Prostate gland (tissue), 2 donors: ENCODE results near the gene SPAG7. TPM values are rescaled to one million over a fixed set of nuclear protein-coding genes. Genes with fewer than 3 reads are reported as not detected.

Experiments used
- DNase-seq: peaks from one replicate; pipeline ENCODE4 v3.0.0-alpha.2; 2019; ENCODE audit warnings: low spot score
- H3K27ac ChIP-seq, 2 donors: fragments of 200-600 bp; sonication (generic); 2 replicates each; pipeline ENCODE4 v1.5.1; 2017 to 2019
- H3K27me3 ChIP-seq: fragments of 200-600 bp; sonication (generic); replicated peaks from 2 replicates; pipeline ENCODE4 v1.5.1; 2019; ENCODE audit not compliant: insufficient read depth
- H3K36me3 ChIP-seq, 2 donors: fragments of 200-600 bp; sonication (generic); 1 replicate in 1 of 2; 2 replicates in 1 of 2; pipeline versions ENCODE4 v1.5.1 to v1.8.1; 2017 to 2019
- H3K4me1 ChIP-seq: fragments of 200-600 bp; sonication (generic); replicated peaks from 2 replicates; pipeline ENCODE4 v1.5.1; 2019
- H3K4me3 ChIP-seq, 2 donors: fragments of 200-600 bp; sonication (generic); 2 replicates each; pipeline ENCODE4 v1.5.1; 2017 to 2019
- H3K9me3 ChIP-seq: fragments of 200-600 bp; sonication (generic); 2 replicates; pipeline ENCODE4 v1.5.1; 2017
- CTCF ChIP-seq, 4 experiments: fragments of 200-600 bp in 2 of 4; fragments of 450-650 bp in 2 of 4; sonication (generic) in 2 of 4; IDR thresholded peaks; 1 replicate in 3 of 4; 2 replicates in 1 of 4; pipeline ENCODE4 v1.5.1; 2016 to 2019; ENCODE audit warnings: antibody characterized with exemption in 4 of 4, mild to moderate bottlenecking in 2 of 4, moderate library complexity in 2 of 4
- POLR2A ChIP-seq: fragments of 450-650 bp; IDR thresholded peaks from one replicate; pipeline ENCODE4 v1.6.1; 2016; ENCODE audit warnings: antibody characterized with exemption, mild to moderate bottlenecking
- POLR2AphosphoS5 ChIP-seq: sonication (generic); formaldehyde crosslinking; IDR thresholded peaks from one replicate; pipeline ENCODE4 v1.6.1; 2017; ENCODE audit warnings: antibody characterized with exemption
- WGBS: methylation state at CpG from one replicate; pipeline ENCODE4 v1.1.5; 2018; 5-methylcytosine and 5-hydroxymethylcytosine counted together
- intact Hi-C: fragments of 100-400 bp; cut with DNase I; formaldehyde crosslinking; loops from one replicate; pipeline ENCODE4 v1.14.2; 2022
- total RNA-seq, 2 donors: library from RNA; depleted of rRNA; stranded (reverse); fragments of >200 nt; gene quantifications; one replicate each; pipeline ENCODE4 v1.1.0, GENCODE V29; 2016

Gene SPAG7
- total RNA-seq, 2 donors from 2014 or later = 54.2 to 72.0 TPM

DNA sequence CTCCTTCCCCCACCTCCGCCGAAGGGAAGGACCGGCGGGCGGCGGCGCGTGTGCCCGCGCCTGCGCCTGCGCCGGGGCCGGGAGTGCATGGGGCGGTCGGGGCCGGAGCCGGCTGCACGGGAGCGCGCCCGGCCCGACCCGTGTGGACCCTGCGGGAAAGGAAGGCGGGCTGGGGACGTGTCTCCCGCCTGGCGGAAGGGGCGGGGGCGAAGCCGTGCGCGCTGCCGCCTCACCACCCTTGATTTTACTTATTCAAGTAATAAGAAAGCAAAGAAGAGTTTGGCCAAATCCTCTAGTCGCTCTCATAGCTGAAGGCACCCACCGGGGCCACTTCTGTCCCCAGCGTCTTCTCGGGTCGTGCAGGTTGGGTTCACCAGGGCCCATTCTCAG is 18.7 kb downstream of the SPAG7 start:
- intact Hi-C loops = loop anchor here (1.0 to 5.0 kb wide), 3 partner anchors 18 to 48 kb away; partner anchors contain the start of genes CAMTA2, INCA1, KIF1C and SPAG7
- Histone ChIP-seq H3K27ac (peak overlapping the region; percentile 88 to 96), H3K27me3 (no peaks in the 10 kb centered on the region), H3K4me3 (peak overlapping the region; percentile 94 to 100), H3K4me1 (peaks cover 15% of the 10 kb centered on the region), H3K36me3 (no peaks in the 10 kb centered on the region), H3K9me3 (no peaks in the 10 kb centered on the region)
- DNase-seq = peak; percentile 73
- TF ChIP-seq CTCF (IDR thresholded peaks at IDR 0.05) (peak in 1 of 4 experiments; percentile 8), POLR2AphosphoS5 (no peak), POLR2A (peak; percentile 49)
- WGBS = under 1% methylated on average over 37 of the region's 40 CpGs

DNA sequence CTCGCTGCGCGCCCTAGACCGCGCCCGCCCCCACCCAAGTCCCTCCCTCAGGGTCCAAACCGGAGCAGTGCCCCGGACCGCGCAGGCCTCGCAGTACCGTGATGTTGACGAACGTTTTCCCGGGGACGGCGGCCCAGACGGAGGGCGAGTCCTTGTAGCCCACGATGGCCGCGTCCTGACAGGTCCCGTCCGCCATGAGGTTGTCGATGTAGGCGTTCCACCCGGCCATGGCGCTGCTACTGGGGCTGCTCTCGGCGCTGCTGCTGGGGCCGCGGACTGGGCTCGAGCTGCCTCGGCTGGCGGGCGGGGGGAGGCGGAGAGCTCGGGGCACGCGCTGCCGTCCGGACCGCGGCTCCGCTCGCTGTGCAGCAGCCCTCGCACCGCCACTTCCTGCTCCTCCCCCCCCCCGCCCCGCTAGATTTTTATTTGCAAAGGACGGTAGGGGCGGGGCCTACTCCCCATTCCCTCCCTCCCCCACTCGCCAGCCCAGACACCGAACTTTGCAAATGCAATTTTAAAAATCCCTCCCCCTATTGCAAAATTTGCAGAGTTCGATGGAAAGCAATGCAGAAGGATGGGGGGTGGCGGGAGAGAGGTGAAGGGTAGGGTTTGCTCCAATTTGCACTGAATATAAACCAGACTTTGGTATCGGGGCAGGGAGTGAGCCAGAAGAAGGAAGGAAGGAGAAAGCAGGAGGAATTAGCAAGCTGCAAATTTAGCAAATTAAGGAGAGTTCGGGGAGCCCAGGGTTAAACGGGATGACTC is 19.3 kb downstream of the SPAG7 start, which contains the start of gene PFN1:
TSS of gene PFN1 (minus strand) at position 365 of the 765 bp plus-strand sequence. CDS start at position 229, 136 bp downstream.
- intact Hi-C loops = loop anchor here (1.0 to 5.0 kb wide), 3 partner anchors 18 to 49 kb away; partner anchors contain the start of genes CAMTA2, INCA1, KIF1C and SPAG7
- peak; percentile 87 for DNase-seq
- no peaks in the 10 kb centered on the region for H3K27me3 ChIP-seq
- peak within 1 kb of the TSS; percentile 88 to 96 for H3K27ac ChIP-seq
- H3K4me3 ChIP-seq = peak within 1 kb of the TSS; percentile 94 to 100
- H3K36me3 ChIP-seq = no peaks in the 10 kb centered on the region
- TF ChIP-seq POLR2AphosphoS5 = peak; percentile 36
- no peak for TF ChIP-seq CTCF (IDR thresholded peaks at IDR 0.05)
- TF ChIP-seq POLR2A = peak; percentile 86
- WGBS = under 1% methylated on average over 57 of the region's 59 CpGs
- peaks cover 15% of the 10 kb centered on the region for H3K4me1 ChIP-seq
- H3K9me3 ChIP-seq = no peaks in the 10 kb centered on the region

DNA sequence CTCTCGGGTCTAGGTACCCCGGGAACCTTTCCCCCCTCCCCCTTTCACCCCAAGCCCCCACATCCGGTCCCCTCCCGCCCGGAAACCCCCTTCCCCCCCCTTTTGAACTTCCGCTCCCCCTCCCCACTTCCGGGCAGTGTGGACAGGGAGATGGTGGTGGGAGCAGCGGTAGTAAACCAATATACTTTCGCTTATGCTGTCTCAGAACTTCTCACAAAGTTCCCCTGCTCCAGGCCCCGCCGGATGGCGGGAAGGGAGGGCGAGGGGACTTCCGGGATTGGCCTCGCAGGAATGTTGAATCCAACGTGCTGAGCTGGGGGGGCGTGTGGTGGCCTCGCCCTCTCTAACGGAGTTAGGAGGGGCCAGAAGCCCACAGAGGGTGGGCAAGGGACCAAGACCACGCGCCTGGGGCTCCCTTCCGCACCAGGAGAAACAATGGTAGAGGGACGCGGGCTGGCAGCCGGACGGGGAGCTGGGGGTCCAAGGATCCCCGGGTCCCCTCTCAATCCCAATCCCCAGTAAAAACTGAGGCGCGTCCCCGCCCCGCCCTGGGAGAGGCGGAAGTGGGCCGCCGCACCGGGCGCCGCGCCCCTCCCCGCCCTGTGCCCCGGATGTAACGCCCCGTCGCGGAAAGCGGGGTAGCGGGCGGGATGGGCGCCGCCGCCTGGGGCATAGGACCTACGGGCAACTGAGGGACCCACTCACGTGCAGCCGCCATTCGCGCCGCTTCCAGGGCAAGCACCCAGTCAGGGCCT is 20.0 kb downstream of the SPAG7 start:
- intact Hi-C loops = loop anchor here (1.0 to 5.0 kb wide), 3 partner anchors 19 to 50 kb away; partner anchors contain the start of genes CAMTA2, INCA1, KIF1C and SPAG7
- Histone ChIP-seq H3K9me3 (no peaks in the 10 kb centered on the region), H3K27ac (peak overlapping the region; percentile 88 to 96), H3K4me1 (peaks cover 15% of the 10 kb centered on the region), H3K36me3 (peaks cover 0 to 1% of the 10 kb centered on the region in 2 donors), H3K27me3 (no peaks in the 10 kb centered on the region), H3K4me3 (peak overlapping the region; percentile 94 to 100)
- TF ChIP-seq CTCF (IDR thresholded peaks at IDR 0.05) (peak in 1 of 4 experiments; percentile 3), POLR2AphosphoS5 (peak; percentile 12), POLR2A (no peak)
- peak; percentile 33 for DNase-seq
- WGBS = under 1% methylated on average over 36 of the region's 56 CpGs

DNA sequence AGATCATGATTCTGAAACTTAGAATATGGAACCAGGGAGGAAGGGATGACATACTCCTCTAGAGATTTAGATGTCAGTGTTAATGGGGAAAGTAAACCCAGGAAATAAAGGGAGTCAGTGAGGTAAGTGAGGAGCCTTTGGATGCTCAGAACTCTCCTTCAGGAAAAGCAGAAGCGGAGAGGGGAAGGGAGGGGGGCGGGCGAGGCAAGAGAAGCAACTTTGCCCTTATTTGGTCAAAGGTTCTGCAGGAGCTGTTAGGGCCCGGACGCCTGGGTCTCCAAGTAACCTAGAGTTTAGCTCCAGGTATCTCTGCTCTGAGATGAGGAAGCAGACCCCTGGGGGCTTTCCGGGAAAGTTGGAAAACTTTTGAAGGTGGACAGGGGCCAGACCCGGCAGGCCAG is 20.6 kb downstream of the SPAG7 start:
- Histone ChIP-seq H3K4me3 (peak overlapping the region; percentile 94 to 100), H3K4me1 (peaks cover 15% of the 10 kb centered on the region), H3K27me3 (no peaks in the 10 kb centered on the region), H3K36me3 (peaks cover 0 to 5% of the 10 kb centered on the region in 2 donors), H3K27ac (peak overlapping the region; percentile 88 to 96), H3K9me3 (no peaks in the 10 kb centered on the region)
- intact Hi-C loops = loop anchor here (5.0 kb wide), 1 partner anchor 40 kb away; the partner anchor contains the start of gene CAMTA2
- 0% methylated on average over 6 of the region's 7 CpGs for WGBS
- TF ChIP-seq POLR2AphosphoS5 (no peak), CTCF (IDR thresholded peaks at IDR 0.05) (no peak), POLR2A (no peak)
- no peak for DNase-seq
